GM12864 (cell line): ENCODE data around the gene ATP13A1.
"Not testable (repeated sequence)": the region's sequence is repeated elsewhere in the genome, so short reads cannot be mapped to it uniquely, and the experiment has no call there.

Experiments
- DNase-seq: peaks from one replicate; pipeline ENCODE4 v3.0.0-alpha.2; 2011; ENCODE audit warnings: low read depth
- H3K4me3 ChIP-seq: 2 replicates; pipeline ENCODE4 v1.5.1; 2011; ENCODE audit warnings: mild to moderate bottlenecking, low read depth, low read length, control low read depth
- TF ChIP-seq, protein P1 (sequence below): IDR thresholded peaks from 2 replicates; pipeline ENCODE4 v1.5.1; 2011; ENCODE audit warnings: low read depth, mild to moderate bottlenecking, moderate library complexity, low read length, control low read depth, inconsistent platforms; ENCODE audit errors: missing control alignments

ATP13A1 gene

GRCh38 chr19:19618219-19619051 lies 45.0 kb downstream of the ATP13A1 start, which contains the start of gene PBX4:
Gene PBX4, minus strand, starts transcription at chr19:19618687. Its CDS starts 58 bp downstream, at chr19:19618629.
- peak; percentile 87 for DNase-seq
- TF ChIP-seq, protein P1, sequence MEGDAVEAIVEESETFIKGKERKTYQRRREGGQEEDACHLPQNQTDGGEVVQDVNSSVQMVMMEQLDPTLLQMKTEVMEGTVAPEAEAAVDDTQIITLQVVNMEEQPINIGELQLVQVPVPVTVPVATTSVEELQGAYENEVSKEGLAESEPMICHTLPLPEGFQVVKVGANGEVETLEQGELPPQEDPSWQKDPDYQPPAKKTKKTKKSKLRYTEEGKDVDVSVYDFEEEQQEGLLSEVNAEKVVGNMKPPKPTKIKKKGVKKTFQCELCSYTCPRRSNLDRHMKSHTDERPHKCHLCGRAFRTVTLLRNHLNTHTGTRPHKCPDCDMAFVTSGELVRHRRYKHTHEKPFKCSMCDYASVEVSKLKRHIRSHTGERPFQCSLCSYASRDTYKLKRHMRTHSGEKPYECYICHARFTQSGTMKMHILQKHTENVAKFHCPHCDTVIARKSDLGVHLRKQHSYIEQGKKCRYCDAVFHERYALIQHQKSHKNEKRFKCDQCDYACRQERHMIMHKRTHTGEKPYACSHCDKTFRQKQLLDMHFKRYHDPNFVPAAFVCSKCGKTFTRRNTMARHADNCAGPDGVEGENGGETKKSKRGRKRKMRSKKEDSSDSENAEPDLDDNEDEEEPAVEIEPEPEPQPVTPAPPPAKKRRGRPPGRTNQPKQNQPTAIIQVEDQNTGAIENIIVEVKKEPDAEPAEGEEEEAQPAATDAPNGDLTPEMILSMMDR = no peak
- H3K4me3 ChIP-seq = peak within 1 kb of the TSS; percentile 73

DNA sequence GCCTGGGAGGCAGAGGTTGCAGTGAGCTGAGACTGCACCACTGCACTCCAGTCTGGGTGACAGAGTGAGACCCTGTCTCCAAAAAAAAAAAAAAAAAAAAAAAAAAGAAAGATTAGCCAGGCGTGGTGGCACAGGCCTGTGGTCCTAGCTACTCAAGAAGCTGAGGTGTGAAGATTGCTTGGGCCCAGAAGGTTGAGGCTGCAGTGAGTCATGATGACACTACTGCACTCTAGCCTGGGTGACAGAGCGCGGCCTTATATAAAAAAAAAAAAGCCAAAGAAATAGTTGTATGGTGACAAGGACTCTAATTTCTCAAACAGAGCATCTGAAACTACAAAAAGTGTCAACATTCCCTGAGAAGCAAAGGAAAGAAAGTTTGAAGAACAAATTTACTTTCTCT lies 48.4 kb downstream of the ATP13A1 start:
- TF ChIP-seq, protein P1 = no peak
- no peak overlapping the region for H3K4me3 ChIP-seq
- DNase-seq = no peak

DNA sequence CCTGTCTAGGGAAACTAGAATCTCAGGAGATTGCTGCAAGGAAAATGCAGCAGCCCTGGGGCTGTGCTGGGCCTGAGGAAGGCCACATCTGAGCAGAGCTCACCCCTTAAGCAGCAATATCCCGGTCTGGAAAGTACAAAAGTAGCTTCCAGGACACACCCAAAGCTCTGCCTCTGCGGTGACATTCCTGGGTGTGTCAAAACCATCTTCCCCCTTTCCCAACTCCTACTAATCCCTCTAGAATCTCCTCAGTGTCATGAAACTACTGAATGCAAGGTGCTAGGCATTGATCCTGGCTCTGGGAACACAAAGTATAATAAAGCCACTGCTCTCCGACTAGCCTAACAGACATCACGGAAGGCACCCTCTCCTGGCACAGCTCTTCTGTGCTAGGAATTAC lies 50.0 kb downstream of the ATP13A1 start:
- DNase-seq = no peak
- TF ChIP-seq, protein P1 = no peak
- H3K4me3 ChIP-seq = no peak overlapping the region

GRCh38 chr19:19610376-19611202 lies 52.9 kb downstream of the ATP13A1 start:
- no peak for DNase-seq
- H3K4me3 ChIP-seq = no peak overlapping the region
- TF ChIP-seq, protein P1 = no peak

DNA sequence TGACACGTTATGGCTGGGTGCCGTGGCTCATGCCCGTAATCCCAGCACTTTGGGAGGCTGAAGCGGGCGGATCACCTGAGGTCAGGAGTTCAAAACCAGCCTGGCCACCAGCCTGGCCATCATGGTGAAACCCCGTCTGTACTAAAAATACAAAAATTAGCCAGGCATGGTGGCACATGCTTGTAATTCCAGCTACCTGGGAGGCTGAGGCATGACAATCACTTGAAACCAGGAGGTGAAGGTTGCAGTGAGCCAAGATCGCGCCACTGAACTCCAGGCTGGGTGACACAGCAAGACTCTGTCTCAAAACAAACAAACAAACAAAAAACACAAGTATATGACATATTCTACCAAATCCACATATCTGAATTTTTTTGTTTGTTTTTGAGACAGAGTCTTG lies 56.8 kb downstream of the ATP13A1 start:
- DNase-seq, H3K4me3 ChIP-seq: not testable (repeated sequence)

DNA sequence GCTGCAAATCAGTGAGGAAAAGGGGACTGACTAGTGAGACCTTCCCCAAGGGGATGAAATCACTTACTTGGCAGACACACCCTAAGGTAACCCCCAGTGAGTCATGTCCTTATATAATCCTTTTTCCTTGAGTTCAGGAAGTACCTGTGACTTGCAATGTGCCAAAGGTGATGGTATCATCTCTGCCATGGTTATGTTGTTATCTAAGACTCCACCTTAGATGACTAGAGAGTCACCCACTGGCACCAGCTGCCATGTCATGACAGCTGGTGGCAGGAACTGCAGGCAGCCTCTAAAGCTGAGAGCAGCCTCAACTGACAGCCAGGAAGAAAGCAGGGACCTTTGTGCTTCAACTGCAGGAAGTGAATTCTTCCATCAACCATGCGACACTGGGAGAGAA lies 57.5 kb downstream of the ATP13A1 start:
- no peak overlapping the region for H3K4me3 ChIP-seq
- DNase-seq = no peak
- TF ChIP-seq, protein P1 = no peak

DNA sequence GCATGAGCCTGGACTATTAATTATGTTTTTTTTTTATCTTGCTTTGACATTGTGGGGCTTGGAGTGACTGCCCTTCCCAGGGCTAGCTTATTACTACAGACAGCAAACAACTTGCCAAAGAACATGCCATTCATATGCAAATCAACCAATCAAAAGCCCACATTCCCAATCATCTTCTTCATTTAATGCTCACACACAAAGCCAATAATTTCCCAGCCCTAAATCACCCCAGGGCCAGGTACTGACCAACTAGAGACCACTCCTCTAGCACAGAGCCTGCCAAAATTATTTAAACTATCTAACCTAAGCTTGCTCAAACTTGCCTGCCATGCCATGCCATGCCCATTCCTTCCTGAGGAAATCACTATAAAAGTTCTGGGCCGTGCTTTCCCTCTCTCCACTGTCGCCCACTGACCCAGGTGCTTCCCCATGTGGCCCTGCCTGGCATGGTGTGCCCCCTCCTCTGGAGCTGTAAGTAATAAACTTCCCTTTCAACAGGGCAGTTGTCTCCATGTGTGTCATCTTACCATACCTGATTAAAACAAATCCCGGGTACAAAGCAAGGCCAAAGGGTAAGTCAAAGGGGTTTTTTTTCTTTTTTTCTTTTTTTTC lies 60.7 kb downstream of the ATP13A1 start:
- TF ChIP-seq, protein P1 = no peak
- H3K4me3 ChIP-seq = no peak overlapping the region
- DNase-seq = no peak
